GM19467 (cell line): Measurements from ENCODE around the gene FAM162A.
"Not testable (repeated sequence)": the region's sequence is repeated elsewhere in the genome, so short reads cannot be mapped to it uniquely, and the experiment has no call there.

Experiments
- ATAC-seq: cut with Tn5 transposase; IDR thresholded peaks from one replicate; pipeline ENCODE4 v1.9.1; 2021; ENCODE audit warnings: mild to moderate bottlenecking, moderate library complexity; ENCODE audit not compliant: unreplicated experiment

Gene FAM162A

DNA sequence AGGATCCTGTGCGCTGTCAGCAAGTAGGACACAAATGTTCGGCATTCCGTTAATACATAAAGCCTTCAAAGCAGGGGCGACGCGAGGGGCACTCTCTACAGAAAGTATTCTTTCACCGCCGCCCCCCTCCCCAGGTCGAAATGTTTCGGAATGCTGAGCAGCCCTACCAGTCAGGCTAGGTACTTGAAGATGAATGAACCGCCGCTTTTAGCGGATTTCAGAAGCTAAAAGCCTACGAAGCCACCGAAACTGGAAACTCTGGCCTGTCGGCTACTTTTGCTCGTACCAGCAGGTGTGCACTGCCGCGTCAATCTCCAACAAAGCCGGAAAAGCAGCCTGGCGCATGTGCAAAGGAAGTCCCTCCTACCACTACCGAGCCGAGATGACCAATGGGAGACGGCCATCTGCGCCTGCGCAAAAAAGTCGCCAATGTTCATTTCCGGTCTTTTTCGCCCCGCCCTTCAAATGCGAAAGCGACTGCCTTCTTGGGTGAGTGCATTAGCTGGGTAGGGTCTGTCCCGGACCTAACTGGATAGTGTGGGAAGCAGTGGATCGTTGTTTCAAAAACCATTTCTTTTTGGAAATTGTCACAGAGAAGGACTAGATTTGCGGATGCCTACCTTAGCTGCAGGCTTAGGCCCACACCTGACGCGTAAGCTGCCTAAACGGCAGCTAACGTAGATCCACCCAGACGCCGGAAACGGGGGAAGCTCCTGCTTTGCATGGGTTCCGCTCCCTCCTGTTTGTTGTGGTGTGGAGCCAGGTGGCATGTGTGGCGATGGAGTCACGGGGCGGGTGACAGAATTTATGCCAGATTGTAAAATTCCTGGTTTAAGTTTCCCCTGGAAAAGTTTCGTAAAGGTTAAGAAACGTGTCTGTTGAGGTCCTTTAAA is 32.0 kb downstream of the FAM162A start, which contains the start of gene WDR5B:
TSS of gene WDR5B (minus strand) at position 301 of the 893 bp plus-strand sequence. CDS start 534 bp downstream, outside the sequence.
- ATAC-seq = peak; percentile 84

DNA sequence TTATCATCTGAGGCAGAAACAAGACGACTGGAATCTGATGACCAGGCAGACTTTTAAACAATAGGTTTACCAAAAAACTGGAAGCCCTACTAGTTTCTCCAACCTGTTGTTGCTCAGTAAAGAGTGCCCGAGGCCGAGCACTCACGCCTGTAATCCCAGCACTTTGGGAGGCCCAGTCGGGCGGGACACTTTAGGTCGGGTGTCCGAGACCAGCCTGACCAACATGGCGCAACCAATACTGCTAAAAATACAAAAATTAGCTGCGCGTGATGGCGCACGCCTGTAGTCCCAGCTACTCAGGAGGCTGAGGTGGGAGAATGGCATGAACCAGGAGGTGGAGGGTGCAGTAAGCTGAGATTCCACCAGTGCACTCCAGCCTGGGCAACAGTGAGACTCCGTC is 33.0 kb downstream of the FAM162A start:
- ATAC-seq = no peak

DNA sequence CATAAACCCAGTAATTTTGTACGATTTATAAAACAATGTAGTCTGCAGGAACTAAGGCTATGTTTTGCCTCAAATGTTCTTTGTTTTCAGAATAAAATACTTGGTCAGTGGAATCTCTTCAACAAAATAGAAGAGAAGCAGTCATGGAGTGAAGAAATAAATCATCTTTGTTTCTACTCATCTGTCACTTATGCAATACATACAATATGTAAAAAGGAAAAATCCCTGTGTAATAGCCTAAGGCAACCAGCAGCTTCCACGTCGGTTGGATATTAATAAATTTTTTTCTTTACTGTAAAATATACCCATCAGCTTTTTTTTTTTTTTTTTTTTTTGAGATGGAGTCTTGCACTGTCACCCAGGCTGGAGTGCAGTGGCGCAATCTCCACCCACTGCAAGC is 37.1 kb downstream of the FAM162A start:
- no peak for ATAC-seq

DNA sequence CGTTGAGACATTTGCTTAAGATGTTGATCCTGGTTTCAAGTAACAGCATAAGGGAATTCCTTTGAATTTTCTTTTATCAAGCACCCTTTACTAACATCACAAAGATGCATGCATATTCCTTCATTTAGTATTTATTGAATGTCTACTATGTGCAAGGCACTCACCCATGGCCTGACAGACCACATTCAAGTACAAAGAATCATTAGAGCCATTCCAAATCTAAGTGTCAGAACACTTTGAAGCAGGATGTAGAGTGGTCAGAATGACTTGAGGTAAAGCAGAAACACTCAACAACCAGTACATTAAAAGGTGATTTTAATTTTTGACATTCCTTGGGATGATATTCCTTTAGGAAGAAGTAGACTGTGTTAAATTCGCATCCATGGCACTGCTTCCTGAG is 37.9 kb downstream of the FAM162A start:
- ATAC-seq = no peak

DNA sequence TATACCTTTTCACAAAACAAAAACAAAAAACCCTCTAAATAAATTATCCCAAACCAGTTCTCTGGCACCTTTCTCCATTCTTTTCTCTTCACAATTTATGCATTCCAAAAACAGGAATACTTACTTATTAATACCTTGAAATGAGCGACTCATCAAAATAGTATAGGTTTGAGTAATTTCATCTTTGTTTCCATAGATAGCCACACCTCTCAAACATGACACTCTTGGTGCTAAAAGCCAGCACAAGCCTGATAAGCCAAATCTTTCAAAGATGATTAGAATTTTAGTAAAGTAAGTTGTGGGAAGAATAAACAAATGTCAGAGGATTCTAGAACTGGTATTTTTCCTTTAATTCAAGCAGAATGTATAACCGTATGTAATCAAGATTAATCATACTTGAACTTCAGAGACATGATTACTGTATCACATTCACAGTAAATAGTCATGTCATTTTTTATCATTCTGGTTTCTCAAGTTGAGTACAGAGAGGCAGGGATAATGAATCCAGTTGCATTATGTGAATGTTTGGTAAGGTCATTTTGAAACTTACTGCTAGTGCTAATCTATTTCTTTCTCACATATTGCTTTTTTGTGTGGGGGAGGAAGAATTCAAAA is 44.0 kb downstream of the FAM162A start:
- ATAC-seq = no peak

DNA sequence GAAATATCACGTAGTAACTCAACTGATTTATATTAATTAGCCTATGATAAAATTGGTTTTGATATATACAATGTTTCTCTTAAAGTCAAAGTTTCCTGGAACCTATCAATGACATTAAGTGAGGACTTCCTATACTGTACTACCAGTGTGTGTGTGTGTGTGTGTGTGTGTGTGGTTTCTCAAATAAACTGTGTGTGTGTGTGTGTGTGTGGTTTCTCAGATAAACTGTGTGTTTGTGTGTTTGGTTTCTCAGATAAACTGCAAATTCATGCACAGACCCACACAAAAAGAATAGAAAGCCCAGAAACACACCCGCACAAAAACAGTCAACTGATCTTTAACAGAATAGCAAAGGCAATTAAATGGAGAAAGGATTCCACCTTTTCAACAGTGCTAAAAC is 46.4 kb downstream of the FAM162A start:
- no peak for ATAC-seq

DNA sequence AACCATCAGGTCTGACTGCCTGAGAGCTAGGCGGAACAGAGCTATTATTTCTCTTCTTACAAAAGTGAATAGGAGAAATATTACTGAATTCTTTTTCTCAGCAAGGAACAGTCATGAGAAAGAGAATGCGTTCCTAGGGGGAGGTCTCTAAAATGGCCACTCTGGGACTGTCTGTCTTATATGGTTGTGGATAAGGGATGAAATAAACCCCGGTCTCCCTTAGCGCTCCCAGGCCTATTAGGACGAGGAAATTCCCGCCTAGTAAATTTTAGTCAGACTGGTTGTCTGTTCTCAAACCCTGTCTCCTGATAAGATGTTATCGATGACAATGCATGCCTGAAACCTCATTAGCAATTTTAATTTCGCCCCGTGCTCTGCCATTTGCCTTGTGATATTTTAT is 52.0 kb downstream of the FAM162A start:
- no peak for ATAC-seq

DNA sequence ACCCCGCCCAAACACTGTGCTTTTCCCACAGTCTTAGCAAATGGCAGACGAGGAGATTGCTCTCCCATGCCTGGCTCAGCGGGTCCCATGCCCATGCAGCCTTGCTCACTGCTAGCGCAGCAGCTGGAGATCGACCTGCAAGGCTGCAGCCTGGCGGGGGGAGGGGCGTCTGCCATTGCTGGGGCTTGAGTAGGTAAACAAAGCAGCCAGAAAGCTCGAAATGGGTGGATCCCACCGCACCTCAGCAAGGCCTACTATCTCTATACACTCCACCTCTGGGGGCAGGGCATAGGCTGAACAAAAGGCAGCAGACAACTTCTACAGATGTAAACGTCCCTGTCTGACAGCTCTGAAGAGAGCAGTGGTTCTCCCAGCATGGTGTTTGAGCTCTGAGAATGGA is 59.1 kb downstream of the FAM162A start:
- no peak for ATAC-seq

DNA sequence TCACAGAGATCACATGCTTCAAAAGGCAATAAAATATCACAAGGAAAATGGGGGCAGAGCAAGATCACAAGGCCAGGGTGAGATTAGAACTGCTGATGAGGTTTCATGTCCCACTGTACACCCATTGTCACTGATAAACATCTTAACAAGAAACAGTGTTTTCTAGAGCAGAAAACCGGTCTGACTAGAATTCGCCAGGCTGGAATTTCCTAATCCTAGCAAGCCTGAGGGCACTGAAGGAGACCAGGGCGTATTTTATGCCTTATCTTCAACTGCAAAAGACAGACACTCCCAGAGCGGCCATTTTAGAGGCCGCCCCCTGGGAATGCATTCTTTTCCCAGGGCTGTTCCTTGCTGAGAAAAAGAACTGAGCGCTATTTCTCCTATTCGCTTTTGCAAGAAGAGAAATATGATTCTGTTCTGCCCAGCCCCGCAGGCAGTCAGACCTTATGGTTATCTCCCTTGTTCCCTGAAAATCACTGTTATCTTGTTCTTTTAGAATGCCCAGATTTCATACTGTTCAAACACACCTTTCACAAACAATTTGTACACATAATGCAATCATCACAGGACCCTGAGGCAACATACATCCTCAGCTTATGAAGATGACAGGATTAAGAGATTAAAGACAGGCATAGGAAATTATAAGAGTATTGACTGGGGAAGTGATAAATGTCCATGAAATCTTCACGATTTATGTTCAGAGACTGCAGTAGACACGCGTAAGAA is 59.9 kb downstream of the FAM162A start:
- not testable (repeated sequence) for ATAC-seq

DNA sequence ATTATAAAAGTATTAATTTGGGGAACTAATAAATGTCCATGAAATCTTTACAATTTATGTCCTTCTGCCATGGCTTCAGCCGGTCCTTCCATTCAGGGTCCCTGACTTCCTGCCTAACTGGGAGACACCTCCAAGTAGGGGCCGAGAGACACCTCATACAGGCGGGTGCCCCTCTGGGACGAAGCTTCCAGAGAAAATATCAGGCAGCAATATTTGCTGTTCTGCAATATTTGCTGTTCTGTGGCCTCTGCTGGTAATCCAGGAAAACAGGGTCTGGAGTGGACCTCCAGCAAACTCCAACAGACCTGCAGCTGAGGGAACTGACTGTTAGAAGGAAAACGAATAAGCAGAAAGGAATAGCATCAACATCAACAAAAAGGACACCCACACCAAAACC is 60.5 kb downstream of the FAM162A start:
- ATAC-seq = not testable (repeated sequence)

DNA sequence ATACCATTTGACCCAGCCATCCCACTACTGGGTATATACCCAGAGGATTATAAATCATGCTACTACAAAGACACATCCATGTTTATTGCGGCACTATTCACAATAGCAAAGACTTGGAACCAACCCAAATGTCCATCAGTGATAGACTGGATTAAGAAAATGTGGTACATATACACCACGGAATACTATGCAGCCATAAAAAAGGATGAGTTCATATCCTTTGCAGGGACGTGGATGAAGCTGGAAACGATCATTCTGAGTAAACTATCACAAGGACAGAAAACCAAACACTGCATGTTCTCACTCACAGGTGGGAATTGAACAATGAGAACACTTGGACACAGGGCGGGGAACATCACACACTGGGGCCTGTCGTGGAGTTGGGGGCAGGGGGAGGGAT is 64.2 kb downstream of the FAM162A start:
- not testable (repeated sequence) for ATAC-seq

DNA sequence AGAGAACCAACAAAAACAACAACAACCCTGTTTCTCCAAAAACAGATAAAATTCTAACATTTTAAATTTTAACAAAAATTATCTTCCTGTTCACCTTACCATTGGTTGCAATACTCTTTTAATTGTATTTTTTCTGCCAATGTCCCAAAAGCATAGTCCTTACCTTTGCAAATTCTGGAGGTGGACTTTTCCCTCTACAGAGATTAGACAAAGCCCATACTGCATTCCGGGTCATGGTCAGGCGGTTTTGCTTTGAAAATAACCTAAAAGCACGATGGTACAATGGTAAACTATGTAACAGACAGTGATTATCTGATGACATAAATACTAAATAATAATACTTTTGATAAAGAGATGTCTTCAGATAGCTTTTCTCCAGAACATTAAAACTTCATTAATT is 67.4 kb downstream of the FAM162A start:
- ATAC-seq = no peak

DNA sequence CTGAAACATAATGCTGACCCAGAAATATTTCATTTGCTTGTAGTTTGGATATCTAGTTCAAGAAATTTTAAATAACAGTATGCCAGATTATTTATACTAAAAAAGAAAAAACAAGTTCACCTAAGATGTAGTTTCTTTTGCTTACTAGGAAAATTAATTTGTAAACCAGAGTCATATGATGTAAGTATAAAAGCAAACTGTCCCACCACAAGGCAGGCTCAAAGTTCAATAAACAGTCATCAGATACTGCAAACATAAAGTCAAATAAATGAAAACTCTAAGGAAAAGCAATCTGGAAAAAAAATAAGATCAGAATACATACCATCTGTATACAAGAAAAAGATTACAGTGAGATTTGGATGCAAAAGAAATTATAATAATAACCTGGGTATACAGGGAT is 72.1 kb downstream of the FAM162A start:
- ATAC-seq = no peak

DNA sequence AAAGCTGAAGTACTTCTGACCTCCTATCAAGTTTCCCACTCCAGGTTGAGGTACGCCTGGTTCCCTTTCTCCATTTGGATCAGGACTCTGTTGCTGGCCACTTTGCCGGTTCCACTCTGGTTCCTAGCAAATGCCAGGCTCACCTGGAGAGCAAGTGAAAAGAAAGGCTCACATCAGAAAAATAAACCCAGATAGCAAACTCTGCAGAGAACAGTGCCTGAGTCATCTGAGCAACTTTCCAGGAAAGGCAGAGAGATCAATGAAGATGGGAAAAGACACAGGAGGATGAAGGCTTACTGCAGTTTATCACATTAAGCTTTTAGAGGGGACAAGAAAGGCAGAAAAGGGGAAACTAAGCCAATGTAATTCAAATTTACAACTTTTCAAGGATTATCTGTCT is 73.7 kb downstream of the FAM162A start:
- ATAC-seq = no peak

DNA sequence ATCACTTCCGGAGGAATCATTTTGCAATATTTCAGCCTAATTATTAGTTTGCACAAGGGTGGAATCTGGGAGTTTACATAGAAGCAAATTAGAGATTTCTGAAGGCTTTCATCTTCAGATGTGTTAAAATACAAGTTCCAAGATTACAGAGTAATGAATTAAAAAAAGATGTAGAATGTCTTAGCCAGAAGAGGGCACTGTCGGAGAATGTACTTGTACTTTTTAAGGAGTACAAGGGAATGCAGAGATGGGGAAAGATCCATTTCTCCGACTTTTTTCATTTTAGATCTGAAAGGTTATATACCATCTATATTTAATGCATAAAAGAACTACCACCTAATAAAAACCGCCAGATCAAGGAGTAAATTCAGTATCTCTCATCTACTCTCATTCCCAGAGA is 75.0 kb downstream of the FAM162A start:
- ATAC-seq = no peak

DNA sequence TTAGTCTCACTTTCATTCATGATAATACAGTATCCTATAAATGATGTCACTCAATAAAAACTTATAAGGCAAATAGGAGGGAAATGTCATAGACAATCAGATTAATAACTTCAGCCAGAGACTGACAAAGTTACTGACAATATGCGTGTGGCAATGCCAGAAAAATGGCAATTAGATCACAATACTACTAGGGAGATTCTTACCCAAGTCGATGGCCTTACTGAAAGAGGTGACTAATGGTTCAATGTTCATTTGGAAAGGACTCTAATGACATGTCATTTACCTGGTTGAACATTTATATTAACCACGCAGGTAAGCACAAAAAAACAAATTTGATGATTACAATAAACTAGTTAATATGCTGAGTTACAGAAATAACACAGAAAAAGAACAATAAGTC is 77.8 kb downstream of the FAM162A start:
- ATAC-seq = no peak
